ENCODE data around the gene HNRNPU. TPM values are rescaled to one million over a fixed set of nuclear protein-coding genes. Genes with fewer than 3 reads are reported as not detected.
A peak's percentile ranks its signal among the peaks of the same experiment; 100 is the strongest.

HNRNPU gene
- total and polyA plus RNA-seq, 7 donors, result 110 to 262 (median 186) TPM

- WGBS, 3 donors, result 80 to 86% (median 84%) methylated on average over 9 of the region's 9 CpGs
- intact Hi-C loops (cut with DNase I), result no loop called here
- Histone ChIP-seq H3K36me3 (ENCODE audit: insufficient read depth in 1 of 2, low read depth in 1 of 2) (peaks cover 10 to 75% of the 10 kb centered on the region in 2 donors), H3K9me3 (no peaks in the 10 kb centered on the region), H3K4me1 (peaks cover 46% of the 10 kb centered on the region), H3K27me3 (ENCODE audit: insufficient read depth in 3 of 3, low read length in 2 of 3) (no peaks in the 10 kb centered on the region), H3K4me3 (no peak overlapping the region), H3K27ac (peak overlapping the region; percentile 28)
- no peak for DNase-seq
- TF ChIP-seq CTCF (IDR thresholded peaks at IDR 0.05), result no peak
- ATAC-seq, result no peak
Observed at GRCh38 chr1:244841273-244841927, 22.9 kb downstream of the HNRNPU start.

DNA sequence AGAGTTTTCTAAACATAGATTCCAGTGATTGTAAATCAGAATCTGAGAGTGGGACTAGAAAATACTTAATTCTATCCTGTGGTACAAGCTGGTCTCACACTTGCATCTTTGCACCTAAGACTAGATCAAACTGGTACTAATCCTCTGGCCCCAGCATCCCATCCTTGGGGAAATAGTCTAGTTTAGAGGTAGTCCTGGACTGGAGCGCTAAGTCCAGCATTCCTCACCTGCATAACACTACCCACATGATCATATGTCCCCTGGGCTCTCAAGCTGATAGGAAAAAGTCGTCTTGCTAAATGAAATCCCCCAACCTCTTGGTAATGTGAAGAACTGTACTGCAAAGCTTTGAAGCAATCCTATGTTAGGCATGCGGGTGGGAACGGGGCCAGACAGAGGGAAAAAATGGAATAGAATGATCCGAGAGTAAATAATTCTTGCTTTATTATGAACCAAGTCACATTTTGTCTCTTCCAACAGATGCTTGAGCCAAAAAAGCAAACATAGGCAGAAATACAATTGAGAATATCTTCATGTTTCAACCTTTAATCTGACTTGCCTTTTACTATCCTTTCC is 24.0 kb downstream of the HNRNPU start:
- intact Hi-C loops (cut with DNase I), result no loop called here
- TF ChIP-seq CTCF (IDR thresholded peaks at IDR 0.05), result no peak
- Histone ChIP-seq H3K36me3 (ENCODE audit: insufficient read depth in 1 of 2, low read depth in 1 of 2) (peaks cover 10 to 64% of the 10 kb centered on the region in 2 donors), H3K27me3 (ENCODE audit: insufficient read depth in 3 of 3, low read length in 2 of 3) (no peaks in the 10 kb centered on the region), H3K4me3 (no peak overlapping the region), H3K9me3 (no peaks in the 10 kb centered on the region), H3K4me1 (peaks cover 47% of the 10 kb centered on the region), H3K27ac (peak overlapping the region; percentile 53)
- no peak for ATAC-seq
- DNase-seq, result no peak
- WGBS, 3 donors, result 60 to 62% (median 61%) methylated on average over 5 of the region's 5 CpGs

GRCh38 chr1:244839656-244840055 is 24.7 kb downstream of the HNRNPU start:
- no peaks in the 10 kb centered on the region for H3K9me3 ChIP-seq
- DNase-seq, result no peak
- peaks cover 47% of the 10 kb centered on the region for H3K4me1 ChIP-seq
- 42 to 51% (median 49%) methylated on average over 2 of the region's 2 CpGs for WGBS, 3 donors
- H3K27ac ChIP-seq, result peak overlapping the region; percentile 53
- intact Hi-C loops (cut with DNase I), result no loop called here
- H3K4me3 ChIP-seq, result no peak overlapping the region
- no peaks in the 10 kb centered on the region for H3K27me3 ChIP-seq (ENCODE audit: insufficient read depth in 3 of 3, low read length in 2 of 3)
- ATAC-seq, result no peak
- peaks cover 7 to 58% of the 10 kb centered on the region in 2 donors for H3K36me3 ChIP-seq (ENCODE audit: insufficient read depth in 1 of 2, low read depth in 1 of 2)
- no peak for TF ChIP-seq CTCF (IDR thresholded peaks at IDR 0.05)

GRCh38 chr1:244837597-244838258 is 26.6 kb downstream of the HNRNPU start:
- ATAC-seq (no peak), DNase-seq (no peak)
- Histone ChIP-seq H3K27me3 (ENCODE audit: insufficient read depth in 3 of 3, low read length in 2 of 3) (no peaks in the 10 kb centered on the region), H3K4me1 (peaks cover 50% of the 10 kb centered on the region), H3K9me3 (no peaks in the 10 kb centered on the region), H3K4me3 (peak overlapping the region; percentile 89), H3K36me3 (ENCODE audit: insufficient read depth in 1 of 2, low read depth in 1 of 2) (peaks cover 0 to 38% of the 10 kb centered on the region in 2 donors), H3K27ac (peak overlapping the region; percentile 97)
- intact Hi-C loops (cut with DNase I), result no loop called here
- TF ChIP-seq CTCF (IDR thresholded peaks at IDR 0.05), result no peak
- WGBS, 3 donors, result 47 to 77% (median 48%) methylated on average over 5 of the region's 5 CpGs
